Measurements from ENCODE around the gene DPP3.

DNA sequence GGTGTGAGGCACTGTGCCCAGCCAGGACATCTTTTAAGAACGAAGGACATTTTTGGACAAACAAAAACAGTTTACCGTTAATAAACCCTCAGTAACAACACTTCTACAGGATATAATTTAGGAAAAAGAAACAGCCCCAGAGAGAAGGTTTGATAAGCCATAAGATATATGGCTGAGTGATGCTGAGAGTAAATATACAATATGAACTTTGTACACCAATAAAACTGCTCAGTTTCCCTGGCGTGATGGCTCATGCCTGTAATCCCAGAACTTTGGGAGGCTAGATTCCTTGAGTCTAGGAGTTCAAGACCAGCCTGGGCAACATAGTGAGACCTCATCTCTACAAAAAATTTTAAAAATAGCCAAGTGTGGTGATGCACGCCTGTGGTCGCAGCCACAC is 18.3 kb downstream of the DPP3 start:
- TF ChIP-seq EZH2phosphoT487 (IDR thresholded peaks at IDR 0.05; ENCODE audit: borderline replicate concordance, low read depth) = no peak
- no peak for TF ChIP-seq SMC3 (IDR thresholded peaks at IDR 0.05; ENCODE audit: low read depth, low read length)
- TF ChIP-seq TAF1 (IDR thresholded peaks at IDR 0.05; ENCODE audit: borderline replicate concordance, low read depth, low read length) = no peak
- no peak for TF ChIP-seq POLR2AphosphoS5 (IDR thresholded peaks at IDR 0.05; ENCODE audit: low read depth, low read length)
- TF ChIP-seq RAD21 (IDR thresholded peaks at IDR 0.05; ENCODE audit: low read length) = no peak
- TF ChIP-seq, protein P1, sequence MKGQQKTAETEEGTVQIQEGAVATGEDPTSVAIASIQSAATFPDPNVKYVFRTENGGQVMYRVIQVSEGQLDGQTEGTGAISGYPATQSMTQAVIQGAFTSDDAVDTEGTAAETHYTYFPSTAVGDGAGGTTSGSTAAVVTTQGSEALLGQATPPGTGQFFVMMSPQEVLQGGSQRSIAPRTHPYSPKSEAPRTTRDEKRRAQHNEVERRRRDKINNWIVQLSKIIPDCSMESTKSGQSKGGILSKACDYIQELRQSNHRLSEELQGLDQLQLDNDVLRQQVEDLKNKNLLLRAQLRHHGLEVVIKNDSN (IDR thresholded peaks at IDR 0.05; ENCODE audit: borderline replicate concordance, low read depth) = no peak
- TF ChIP-seq, protein P2, sequence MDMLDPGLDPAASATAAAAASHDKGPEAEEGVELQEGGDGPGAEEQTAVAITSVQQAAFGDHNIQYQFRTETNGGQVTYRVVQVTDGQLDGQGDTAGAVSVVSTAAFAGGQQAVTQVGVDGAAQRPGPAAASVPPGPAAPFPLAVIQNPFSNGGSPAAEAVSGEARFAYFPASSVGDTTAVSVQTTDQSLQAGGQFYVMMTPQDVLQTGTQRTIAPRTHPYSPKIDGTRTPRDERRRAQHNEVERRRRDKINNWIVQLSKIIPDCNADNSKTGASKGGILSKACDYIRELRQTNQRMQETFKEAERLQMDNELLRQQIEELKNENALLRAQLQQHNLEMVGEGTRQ (IDR thresholded peaks at IDR 0.05; ENCODE audit: borderline replicate concordance, low read depth, low read length) = no peak
- no peak for TF ChIP-seq SIN3A (IDR thresholded peaks at IDR 0.05; ENCODE audit: borderline replicate concordance, low read depth, low read length)
- no peak for TF ChIP-seq RXRA (IDR thresholded peaks at IDR 0.05; ENCODE audit: borderline replicate concordance, low read depth)
